OCI-LY1 (cell line): ENCODE measurements around the gene DDX51.

Source experiments
- CTCF ChIP-seq: fragments of 200-600 bp; sonication (generic), shearing (Covaris generic); IDR thresholded peaks from 2 replicates; pipeline ENCODE4 v1.5.1; 2017; ENCODE audit warnings: mild to moderate bottlenecking, antibody characterized with exemption, low read length, moderate library complexity, mixed read lengths
- EZH2 ChIP-seq: fragments of 200-600 bp; sonication (generic), shearing (Covaris generic); IDR thresholded peaks from 2 replicates; pipeline ENCODE4 v1.8.0; 2017; ENCODE audit warnings: borderline replicate concordance, mixed run types, mild to moderate bottlenecking, antibody characterized with exemption, low read length, moderate library complexity, mixed read lengths

- TF ChIP-seq CTCF (no peak), EZH2 (no peak)
Measured at GRCh38 chr12:132114667-132115066, 29.5 kb downstream of the DDX51 start.
